Skeletal muscle tissue (tissue), 4 donors: ENCODE data around the gene MEFV. TPM values are rescaled to one million over a fixed set of nuclear protein-coding genes. Genes with fewer than 3 reads are reported as not detected.
"Not testable (repeated sequence)": the region's sequence is repeated elsewhere in the genome, so short reads cannot be mapped to it uniquely, and the experiment has no call there.

Source experiments
- H3K27ac ChIP-seq: one replicate; pipeline ENCODE4 v1.7.0; 2013; ENCODE audit warnings: mild to moderate bottlenecking, low read depth, low read length, inconsistent platforms
- H3K27me3 ChIP-seq, 3 donors: one replicate each; pipeline ENCODE4 v1.7.0; 2013; ENCODE audit warnings: low read length in 3 of 3; ENCODE audit not compliant: control insufficient read depth in 3 of 3, insufficient read depth in 3 of 3
- H3K36me3 ChIP-seq, 3 donors: one replicate each; pipeline ENCODE4 v1.7.0; 2013; ENCODE audit warnings: low read length in 3 of 3; ENCODE audit not compliant: control insufficient read depth in 3 of 3, insufficient read depth in 3 of 3
- H3K4me1 ChIP-seq, 3 donors: one replicate each; pipeline ENCODE4 v1.7.0; 2013; ENCODE audit warnings: low read length in 3 of 3, mild to moderate bottlenecking in 3 of 3; ENCODE audit not compliant: control insufficient read depth in 3 of 3, insufficient read depth in 3 of 3
- H3K4me3 ChIP-seq, 3 donors: one replicate each; pipeline ENCODE4 v1.7.0; 2013; ENCODE audit warnings: low read length in 3 of 3
- H3K9ac ChIP-seq, 3 donors: one replicate each; pipeline ENCODE4 v1.7.0; 2013; ENCODE audit warnings: low read length in 3 of 3, mild to moderate bottlenecking in 3 of 3, moderate library complexity in 2 of 3, low read depth in 1 of 3
- H3K9me3 ChIP-seq, 3 donors: one replicate each; pipeline ENCODE4 v1.7.0; 2013; ENCODE audit warnings: low read length in 3 of 3; ENCODE audit not compliant: control insufficient read depth in 3 of 3
- total RNA-seq: library from RNA; depleted of rRNA; stranded (reverse); fragments of >200 nt; gene quantifications from one replicate; pipeline ENCODE4 v1.2.3, GENCODE V29; 2014
- donor health status: Osteomylitis.

Gene MEFV
- total RNA-seq, 1 donor from 2014 or later: 0.52 TPM

GRCh38 chr16:3223913-3224515 lies 32.4 kb downstream of the MEFV start:
- Histone ChIP-seq H3K4me1 (no peaks in the 10 kb centered on the region), H3K9ac (no peak overlapping the region), H3K27ac (no peak overlapping the region), H3K4me3 (peak overlapping the region in 1 of 3 donors; percentile 17), H3K27me3 (no peaks in the 10 kb centered on the region), H3K36me3 (peaks cover 45 to 56% (median 47%) of the 10 kb centered on the region in 3 donors), H3K9me3 (peaks cover 32 to 41% (median 40%) of the 10 kb centered on the region in 3 donors)

GRCh38 chr16:3220839-3221238 lies 35.6 kb downstream of the MEFV start:
- Histone ChIP-seq H3K27ac (no peak overlapping the region), H3K9me3 (peaks cover 34 to 37% (median 36%) of the 10 kb centered on the region in 3 donors), H3K4me1 (no peaks in the 10 kb centered on the region), H3K27me3 (peaks cover 0 to 3% (median 0%) of the 10 kb centered on the region in 3 donors), H3K36me3 (peaks cover 25 to 32% (median 31%) of the 10 kb centered on the region in 3 donors), H3K9ac (no peak overlapping the region), H3K4me3 (peak overlapping the region in 1 of 3 donors; percentile 11)

GRCh38 chr16:3216263-3216640 lies 40.2 kb downstream of the MEFV start:
- Histone ChIP-seq H3K27ac (no peak overlapping the region), H3K9me3 (peaks cover 1 to 11% (median 7%) of the 10 kb centered on the region in 3 donors), H3K4me1 (no peaks in the 10 kb centered on the region), H3K9ac (no peak overlapping the region), H3K4me3 (no peak overlapping the region), H3K36me3 (no peaks in the 10 kb centered on the region), H3K27me3 (peaks cover 0 to 4% (median 0%) of the 10 kb centered on the region in 3 donors)

- no peak overlapping the region for H3K4me3 ChIP-seq
- no peak overlapping the region for H3K9ac ChIP-seq
- no peaks in the 10 kb centered on the region for H3K36me3 ChIP-seq
- H3K27me3 ChIP-seq: peaks cover 0 to 4% (median 0%) of the 10 kb centered on the region in 3 donors
- peaks cover 1 to 9% (median 4%) of the 10 kb centered on the region in 3 donors for H3K9me3 ChIP-seq
- no peaks in the 10 kb centered on the region for H3K4me1 ChIP-seq
- no peak overlapping the region for H3K27ac ChIP-seq
These were observed 40.7 kb downstream of the MEFV start for GRCh38 chr16:3215601-3216262.

GRCh38 chr16:3214904-3215600 lies 41.4 kb downstream of the MEFV start:
- H3K9ac ChIP-seq: no peak overlapping the region
- H3K36me3 ChIP-seq: no peaks in the 10 kb centered on the region
- H3K27ac ChIP-seq: no peak overlapping the region
- no peak overlapping the region for H3K4me3 ChIP-seq
- H3K4me1 ChIP-seq: no peaks in the 10 kb centered on the region
- H3K27me3 ChIP-seq: peaks cover 0 to 4% (median 0%) of the 10 kb centered on the region in 3 donors
- H3K9me3 ChIP-seq: peaks cover 1 to 7% (median 4%) of the 10 kb centered on the region in 3 donors

- H3K4me1 ChIP-seq: no peaks in the 10 kb centered on the region
These were observed 43.9 kb downstream of the MEFV start for GRCh38 chr16:3212567-3212966.

GRCh38 chr16:3212006-3212405 lies 44.4 kb downstream of the MEFV start:
- Histone ChIP-seq H3K9ac (no peak overlapping the region), H3K36me3 (no peaks in the 10 kb centered on the region), H3K4me1 (no peaks in the 10 kb centered on the region), H3K27ac (no peak overlapping the region), H3K27me3 (peaks cover 0 to 4% (median 0%) of the 10 kb centered on the region in 3 donors), H3K4me3 (peak overlapping the region in 1 of 3 donors; percentile 6), H3K9me3 (peaks cover 1 to 10% (median 4%) of the 10 kb centered on the region in 3 donors)

More at GRCh38 chr16:3212567-3212966, 43.9 kb downstream of the MEFV start:
- H3K27me3 ChIP-seq: peaks cover 0 to 4% (median 0%) of the 10 kb centered on the region in 3 donors
- no peak overlapping the region for H3K27ac ChIP-seq
- no peaks in the 10 kb centered on the region for H3K36me3 ChIP-seq
- H3K9ac ChIP-seq: no peak overlapping the region
- peaks cover 1 to 10% (median 4%) of the 10 kb centered on the region in 3 donors for H3K9me3 ChIP-seq
- no peak overlapping the region for H3K4me3 ChIP-seq

- Histone ChIP-seq H3K27me3 (peaks cover 0 to 3% (median 2%) of the 10 kb centered on the region in 3 donors), H3K36me3 (no peaks in the 10 kb centered on the region), H3K4me1 (no peaks in the 10 kb centered on the region), H3K27ac (no peak overlapping the region), H3K9ac (no peak overlapping the region), H3K4me3 (no peak overlapping the region), H3K9me3 (peaks cover 0 to 15% (median 10%) of the 10 kb centered on the region in 3 donors)
These were observed 49.1 kb downstream of the MEFV start for GRCh38 chr16:3207086-3207953.

- H3K36me3 ChIP-seq, H3K27me3 ChIP-seq, H3K9ac ChIP-seq, H3K4me1 ChIP-seq, H3K27ac ChIP-seq, H3K4me3 ChIP-seq: not testable (repeated sequence)
- peaks cover 0 to 13% (median 10%) of the 10 kb centered on the region in 3 donors for H3K9me3 ChIP-seq
These were observed 50.5 kb downstream of the MEFV start for GRCh38 chr16:3205939-3206338.
